ENCODE measurements around the gene GIT1.

- TF ChIP-seq BHLHE40 (IDR thresholded peaks at IDR 0.05; ENCODE audit: borderline replicate concordance) (no peak), LEF1 (IDR thresholded peaks at IDR 0.05; ENCODE audit: borderline replicate concordance) (no peak), ELF4 (IDR thresholded peaks at IDR 0.05) (no peak), SP1 (IDR thresholded peaks at IDR 0.05) (no peak), FOXK2 (IDR thresholded peaks at IDR 0.05) (no peak), FOXM1 (IDR thresholded peaks at IDR 0.05; ENCODE audit: borderline replicate concordance) (no peak), TARDBP (IDR thresholded peaks at IDR 0.05) (no peak), CTBP1 (IDR thresholded peaks at IDR 0.05; ENCODE audit: borderline replicate concordance) (no peak), FOXA1 (IDR thresholded peaks at IDR 0.05) (no peak), ARNT (IDR thresholded peaks at IDR 0.05) (no peak), ZNF384 (IDR thresholded peaks at IDR 0.05) (no peak)
Measured at GRCh38 chr17:29616300-29617048, 27.0 kb upstream of the GIT1 start.

Data from HEK293T (cell line).